ENCODE results near the gene HAPSTR1. TPM values are rescaled to one million over a fixed set of nuclear protein-coding genes. Genes with fewer than 3 reads are reported as not detected.

The HAPSTR1 gene
- polyA plus RNA-seq, 12 donors = 31.1 to 66.1 (median 37.2) TPM

Other genes starting within 250 kb of the HAPSTR1 start
- 100 to 1,000 TPM in 6 of 12 donors, 10 to 100 TPM in 5, not detected in 1; 90.7 to 117 (median 102) TPM for gene CARHSP1, start 222.6 kb upstream of the HAPSTR1 start, polyA plus RNA-seq (ENCODE audit: insufficient read length in 12 of 12)
- gene LITAFD, start 209.3 kb upstream of the HAPSTR1 start, polyA plus RNA-seq (ENCODE audit: insufficient read length in 12 of 12) = under 1 TPM in 1 of 12 donors, not detected in 11; 0.23 TPM
- gene USP7, start 127.7 kb upstream of the HAPSTR1 start, polyA plus RNA-seq (ENCODE audit: insufficient read length in 12 of 12) = 100 to 1,000 TPM in 2 of 12 donors, 10 to 100 TPM in 10; 53.8 to 107 (median 76.1) TPM

All from muscle of arm (tissue), 12 donors.